ENCODE results near the gene ARHGDIA.

ARHGDIA gene

DNA sequence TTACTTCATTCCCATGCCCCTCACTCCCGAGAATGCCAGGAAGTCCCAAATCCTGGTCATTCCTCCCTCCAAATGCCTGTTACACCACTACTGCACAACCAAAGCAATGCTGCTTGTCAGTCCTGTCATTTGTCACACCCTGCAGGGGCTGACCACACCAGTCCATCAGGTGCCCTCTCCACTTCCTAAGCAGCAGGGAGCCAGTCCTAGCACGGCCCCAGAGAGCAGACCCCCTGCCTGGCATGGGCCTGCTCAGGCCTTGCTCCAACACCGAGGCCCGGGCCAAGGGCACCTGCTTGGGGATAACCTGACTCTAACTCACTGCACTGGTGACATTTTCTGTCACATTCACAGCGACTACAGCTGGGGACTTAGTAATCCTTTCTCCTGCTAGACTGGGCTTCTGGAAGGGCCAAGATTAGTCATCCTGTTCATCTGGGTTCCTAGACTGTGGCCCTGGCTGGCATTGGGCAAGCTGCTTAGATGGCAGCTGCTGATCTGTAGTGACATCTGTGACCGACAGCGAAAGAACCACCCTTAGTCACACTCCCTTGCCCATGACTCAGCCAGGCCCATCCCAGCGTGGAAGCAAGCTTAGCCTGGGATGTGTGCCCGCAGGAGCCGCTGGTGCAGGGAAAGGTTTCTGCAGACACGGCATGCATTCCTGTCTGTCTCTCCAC lies 14.9 kb upstream of the ARHGDIA start:
- DNase-seq: no peak

- DNase-seq: no peak
Observed at GRCh38 chr17:81885454-81885853, 14.3 kb upstream of the ARHGDIA start.

DNA sequence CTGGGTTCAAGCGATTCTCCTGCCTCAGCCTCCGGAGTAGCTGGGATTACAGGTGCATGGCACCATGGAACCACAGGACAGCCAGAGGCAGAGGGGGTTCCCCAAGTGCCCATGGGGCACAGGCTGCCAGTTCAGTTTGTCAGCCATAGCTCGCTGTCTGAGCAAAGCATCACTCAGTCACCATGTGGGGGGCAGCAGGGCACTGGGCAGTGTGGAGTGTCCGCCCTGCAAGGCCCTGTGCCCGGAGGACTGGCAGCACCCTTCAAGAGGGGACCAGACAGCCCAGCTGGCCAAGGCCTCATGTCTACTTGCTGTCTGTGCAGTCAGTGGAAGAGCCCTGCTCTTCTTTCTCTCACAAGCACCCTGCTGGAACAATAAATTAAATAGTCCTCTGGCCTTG lies 13.8 kb upstream of the ARHGDIA start:
- DNase-seq: no peak

DNA sequence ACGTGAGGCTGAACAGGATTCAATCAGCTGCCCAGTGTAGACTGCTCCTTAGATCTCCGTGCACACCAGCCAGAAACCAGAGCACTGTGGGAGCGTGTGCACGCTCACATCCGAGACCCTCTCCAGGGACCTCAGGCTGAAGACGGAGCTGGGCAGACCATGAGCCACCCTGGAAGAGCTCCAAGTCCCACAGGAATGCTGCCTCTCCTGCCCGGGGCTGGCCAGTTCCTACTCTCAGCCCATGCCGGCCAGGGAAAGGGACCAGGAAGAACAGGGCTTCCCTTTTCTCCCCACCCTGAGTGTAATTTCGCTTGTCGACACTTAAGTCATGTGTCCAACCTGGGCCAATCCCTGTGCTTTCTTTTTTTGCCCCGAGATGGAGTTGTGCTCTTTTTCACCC lies 13.4 kb upstream of the ARHGDIA start:
- DNase-seq: no peak

GRCh38 chr17:81879121-81879520 lies 8.0 kb upstream of the ARHGDIA start:
- no peak for DNase-seq

- DNase-seq: no peak
Observed at GRCh38 chr17:81878294-81878693, 7.2 kb upstream of the ARHGDIA start.

DNA sequence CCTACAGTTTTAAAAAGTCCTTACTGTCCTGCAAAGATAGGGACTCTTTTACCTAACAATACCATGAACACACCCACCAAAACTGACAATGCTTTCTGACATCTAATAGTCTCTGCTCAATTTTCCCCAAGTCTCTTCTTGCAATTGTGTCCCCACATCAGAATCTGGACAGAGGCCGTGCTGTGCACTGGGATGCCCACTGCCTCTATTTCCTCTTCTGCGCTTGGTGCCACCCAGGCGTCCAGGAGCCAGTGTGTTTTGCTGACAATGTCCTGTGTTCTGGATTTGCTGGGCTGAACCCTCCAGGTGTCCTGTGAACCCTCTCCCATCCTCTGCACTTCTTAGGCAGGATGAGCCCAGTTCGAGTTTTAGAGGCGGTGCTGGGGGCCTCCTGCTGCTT lies 6.4 kb upstream of the ARHGDIA start:
- no peak for DNase-seq

GRCh38 chr17:81871387-81872230 lies 472 bp upstream of the ARHGDIA start:
- DNase-seq: peak; percentile 65

GRCh38 chr17:81870131-81870980 lies 781 bp downstream of the ARHGDIA start:
- no peak for DNase-seq

DNA sequence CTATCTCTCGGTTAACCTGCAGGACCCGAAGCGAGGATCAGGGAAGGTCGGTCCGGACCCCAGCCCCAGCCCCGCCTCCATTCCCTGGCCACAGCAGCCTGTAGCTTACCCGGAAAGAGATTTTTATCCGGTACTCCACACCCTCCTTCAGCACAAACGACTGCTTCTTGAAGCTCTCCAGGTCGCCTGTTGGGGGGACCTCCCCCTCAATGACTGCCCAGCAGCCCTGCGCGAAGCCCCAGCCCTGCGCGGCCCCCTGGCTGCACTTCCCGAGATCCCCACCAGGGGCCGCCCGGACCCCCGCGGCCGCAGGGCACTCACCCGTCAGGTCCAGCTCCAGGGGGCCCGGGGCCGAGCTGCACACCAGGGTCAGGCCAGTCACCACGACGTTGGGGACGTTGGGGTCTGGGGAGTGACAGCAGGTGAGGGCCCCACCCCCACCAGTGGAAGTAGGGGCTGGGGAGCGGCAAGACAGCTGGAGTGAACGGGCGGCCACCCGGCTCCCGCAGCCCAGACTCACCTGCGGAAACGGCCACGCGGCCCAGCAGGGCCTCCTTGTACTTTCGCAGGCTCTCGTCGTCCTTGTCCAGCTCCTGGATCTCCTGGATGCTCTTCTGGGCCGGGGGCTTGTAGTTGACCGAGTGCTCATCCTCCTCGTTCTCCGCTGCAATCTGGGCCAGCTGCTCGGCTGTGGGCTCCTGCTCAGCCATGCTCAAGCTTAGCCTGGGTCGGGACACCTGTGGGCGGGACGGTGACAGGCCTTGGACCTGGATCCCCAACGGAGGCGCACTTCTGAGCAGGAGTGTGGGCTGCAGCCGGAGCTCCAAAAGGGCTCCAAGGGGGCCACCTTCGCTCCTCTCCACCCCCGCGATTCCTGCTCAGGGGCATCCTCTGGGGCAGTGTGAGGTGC lies 1.7 kb downstream of the ARHGDIA start:
- DNase-seq: no peak

DNA sequence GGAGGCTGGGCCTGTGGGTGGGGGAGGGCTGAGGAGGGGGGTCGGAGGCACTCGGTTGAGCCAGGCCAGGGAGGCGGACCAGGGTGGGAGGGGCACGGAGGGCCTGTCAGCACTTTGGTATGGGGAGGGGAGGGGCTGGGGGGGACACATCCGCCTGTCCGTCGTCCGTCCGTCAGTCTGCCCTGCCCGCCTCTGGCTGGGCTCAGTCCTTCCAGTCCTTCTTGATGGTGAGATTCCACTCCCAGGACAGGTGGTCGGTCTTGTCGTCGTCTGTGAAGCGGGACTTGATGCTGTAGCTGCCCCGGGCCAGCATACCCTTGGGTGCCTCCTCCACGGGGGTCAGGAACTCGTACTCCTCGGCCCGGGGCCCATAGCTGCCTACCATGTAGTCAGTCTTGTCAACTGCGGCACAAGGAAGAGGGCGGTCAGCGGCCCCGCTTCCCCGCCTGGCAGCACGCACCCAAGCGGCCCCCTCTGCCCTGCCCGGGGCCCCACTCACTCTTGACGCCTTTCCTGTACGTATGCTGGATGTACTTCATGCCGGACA lies 2.4 kb downstream of the ARHGDIA start:
- DNase-seq: peak; percentile 41

GRCh38 chr17:81867991-81868673 lies 3.0 kb downstream of the ARHGDIA start:
- no peak for DNase-seq

GRCh38 chr17:81867170-81867990 lies 3.8 kb downstream of the ARHGDIA start:
- no peak for DNase-seq

DNA sequence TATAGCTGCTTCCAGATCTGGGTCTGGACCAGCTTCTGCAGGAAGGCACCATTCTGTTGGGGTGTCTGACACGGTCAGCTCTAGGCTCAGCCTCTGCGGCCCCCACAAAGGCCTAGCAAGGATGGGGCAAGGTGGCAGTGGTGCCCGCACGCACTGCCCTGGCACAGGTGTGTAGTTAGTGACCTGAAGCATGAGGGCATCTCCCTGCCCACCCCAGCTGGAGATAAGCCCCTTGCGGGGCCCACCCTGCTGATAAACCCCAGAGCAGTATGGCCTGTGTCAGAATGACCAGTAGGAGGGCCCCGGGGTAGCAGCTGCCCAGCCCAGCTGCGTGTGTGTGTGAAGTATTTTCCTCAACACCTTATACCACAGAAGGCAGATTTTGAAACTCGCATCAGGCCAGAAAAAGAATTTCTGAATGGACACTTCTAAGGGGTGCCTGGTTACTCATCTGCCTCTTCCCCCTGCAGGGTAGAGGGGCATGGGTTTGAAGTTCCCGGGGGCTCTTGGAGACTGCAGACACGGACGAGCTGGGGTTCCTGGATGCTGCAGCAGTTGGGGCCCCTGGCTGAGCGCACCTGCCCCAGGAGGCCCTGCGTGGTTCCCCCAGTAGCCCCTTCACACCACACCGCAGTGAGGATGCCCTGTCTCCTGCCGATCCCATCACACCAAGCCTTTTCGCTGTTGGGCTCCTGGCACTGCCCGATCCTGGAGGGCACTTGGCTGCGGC lies 4.5 kb downstream of the ARHGDIA start:
- DNase-seq: no peak

DNA sequence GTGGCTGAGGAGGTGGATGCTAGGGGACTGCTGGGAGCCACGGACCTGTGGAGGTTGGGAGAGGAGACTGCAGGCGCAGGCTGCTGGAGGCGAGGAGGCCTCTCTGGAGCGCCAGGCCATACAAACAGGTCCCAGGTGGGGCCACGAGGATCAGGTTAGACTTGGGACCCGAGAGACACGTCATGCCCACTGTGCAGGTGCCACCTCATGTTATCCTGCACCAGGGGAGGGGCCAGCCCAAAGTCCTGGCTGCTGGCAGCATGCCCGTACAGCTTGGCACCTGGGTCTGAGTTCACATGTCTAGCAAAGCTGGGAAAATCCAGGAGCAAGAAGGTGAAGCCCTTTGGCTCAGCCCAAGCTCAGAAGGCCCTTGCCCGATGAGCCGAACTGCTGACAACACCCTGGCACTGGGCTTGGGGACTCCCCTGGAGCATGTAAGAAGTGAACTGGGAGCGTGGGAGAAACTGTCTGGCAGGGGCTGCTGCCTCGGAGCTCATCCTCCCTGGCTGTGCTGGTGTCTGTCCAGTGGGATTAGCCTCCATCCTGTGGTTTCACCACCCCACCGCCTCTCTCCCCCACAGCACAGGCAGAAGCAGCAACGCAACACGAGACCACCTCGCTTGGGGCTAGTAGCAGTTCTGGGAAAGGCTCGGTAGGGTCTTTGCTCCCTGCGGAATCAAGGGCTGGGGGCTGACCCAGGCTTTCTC lies 5.3 kb downstream of the ARHGDIA start:
- no peak for DNase-seq

DNA sequence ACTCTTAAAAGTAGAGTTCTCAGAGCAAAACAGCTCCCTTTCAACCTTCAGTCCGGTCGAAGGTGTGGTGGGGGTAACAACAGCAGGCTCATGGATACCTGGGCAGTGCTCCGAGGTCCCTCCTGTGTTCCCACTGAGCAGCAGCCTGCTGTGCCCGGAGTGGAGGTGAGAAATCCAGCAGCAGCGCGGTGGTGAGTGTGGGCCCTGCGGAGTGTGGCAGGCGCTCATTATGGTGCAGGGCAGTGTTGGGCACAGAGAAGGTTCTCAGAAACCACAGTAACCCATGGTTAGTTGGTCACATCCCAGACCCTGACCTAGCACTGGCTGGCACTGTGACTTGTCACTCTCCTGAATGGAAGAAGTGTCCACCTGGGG lies 5.8 kb downstream of the ARHGDIA start:
- no peak for DNase-seq

DNA sequence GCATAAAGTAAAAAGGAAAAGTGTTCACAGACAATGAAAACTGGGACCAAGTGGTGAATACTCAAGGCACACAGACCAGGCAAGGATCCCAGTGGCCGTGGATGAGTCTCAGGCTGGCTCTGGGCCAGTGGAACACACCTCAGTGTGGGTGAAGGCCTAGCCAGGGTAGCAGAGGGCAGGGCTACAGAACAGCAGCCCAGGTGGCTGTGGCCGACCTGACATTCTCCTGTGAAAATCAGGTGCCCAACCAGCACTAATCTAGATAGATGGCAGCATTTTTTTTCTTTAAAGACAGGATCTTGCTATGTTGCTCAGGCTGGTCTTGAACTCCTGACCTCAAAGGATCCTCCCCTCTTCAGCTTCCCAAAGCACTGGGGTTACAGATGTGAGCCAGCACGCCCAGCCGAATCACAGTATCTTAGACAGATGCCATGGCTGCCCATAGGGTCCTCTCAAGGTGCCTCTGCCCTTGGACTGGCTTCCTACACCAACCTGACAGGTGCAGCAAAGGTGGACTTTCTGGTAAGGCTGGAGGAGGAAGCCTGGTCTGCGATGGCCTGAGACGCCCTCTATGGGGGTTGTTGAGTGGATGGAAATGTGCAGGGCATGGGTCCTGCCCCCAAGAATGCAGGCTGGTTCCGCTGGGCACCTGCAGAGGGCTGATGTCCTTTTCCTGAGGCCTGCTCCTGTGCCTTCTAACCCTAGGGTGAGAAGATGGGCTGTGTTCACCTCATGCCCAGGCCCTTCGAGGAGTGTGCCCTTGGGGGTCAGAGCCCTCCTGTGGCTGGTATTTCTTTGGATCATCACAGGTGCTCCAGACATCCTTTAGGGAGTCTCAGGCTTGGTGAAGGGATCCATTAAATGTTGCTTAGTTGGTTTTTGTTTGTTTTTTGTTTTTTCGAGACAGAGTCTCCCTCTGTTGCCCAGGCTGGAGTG lies 7.0 kb downstream of the ARHGDIA start:
- DNase-seq: no peak

DNA sequence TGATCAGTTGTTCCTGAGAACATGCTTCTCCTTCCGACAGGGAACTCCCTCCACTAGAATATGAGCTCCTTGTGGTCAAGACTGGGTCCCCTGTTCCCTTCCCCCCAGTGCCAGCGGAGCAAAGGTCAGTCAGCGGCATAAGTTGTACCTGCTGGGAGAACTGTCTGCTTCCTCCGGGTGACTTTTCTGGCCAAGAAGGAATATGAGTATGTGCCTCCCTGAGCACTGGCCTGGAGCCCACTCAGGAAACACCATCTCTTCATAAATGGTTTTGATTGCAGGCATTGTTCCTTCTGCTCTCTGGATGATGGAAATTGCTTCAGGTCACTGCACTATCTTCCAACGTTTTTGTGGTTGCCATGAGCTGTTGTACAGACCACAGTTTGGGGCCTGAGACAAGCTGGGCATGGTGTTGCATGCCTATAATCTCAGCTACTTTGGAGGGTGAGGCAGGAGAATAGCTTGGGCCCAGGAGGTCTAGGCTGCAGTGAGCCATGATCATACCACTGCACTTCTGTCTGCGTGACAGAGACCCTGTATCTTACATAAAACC lies 7.9 kb downstream of the ARHGDIA start:
- no peak for DNase-seq

Measured in amniotic stem cell (primary cell).